GM12874 (cell line): ENCODE measurements around the gene PNKP.

Source experiments
- CTCF ChIP-seq: IDR thresholded peaks from 2 replicates; pipeline ENCODE4 v1.5.1; 2011; ENCODE audit warnings: low read depth, mild to moderate bottlenecking, control low read depth, low read length, moderate library complexity; ENCODE audit not compliant: insufficient read depth

Gene PNKP

GRCh38 chr19:49882643-49883042, 15.3 kb upstream of the PNKP start:
- TF ChIP-seq CTCF: no peak

- TF ChIP-seq CTCF: no peak
Measured at GRCh38 chr19:49881672-49882394, 14.5 kb upstream of the PNKP start.

GRCh38 chr19:49881186-49881585, 13.8 kb upstream of the PNKP start:
- no peak for TF ChIP-seq CTCF

GRCh38 chr19:49880162-49880869, 12.9 kb upstream of the PNKP start:
- TF ChIP-seq CTCF: no peak

DNA sequence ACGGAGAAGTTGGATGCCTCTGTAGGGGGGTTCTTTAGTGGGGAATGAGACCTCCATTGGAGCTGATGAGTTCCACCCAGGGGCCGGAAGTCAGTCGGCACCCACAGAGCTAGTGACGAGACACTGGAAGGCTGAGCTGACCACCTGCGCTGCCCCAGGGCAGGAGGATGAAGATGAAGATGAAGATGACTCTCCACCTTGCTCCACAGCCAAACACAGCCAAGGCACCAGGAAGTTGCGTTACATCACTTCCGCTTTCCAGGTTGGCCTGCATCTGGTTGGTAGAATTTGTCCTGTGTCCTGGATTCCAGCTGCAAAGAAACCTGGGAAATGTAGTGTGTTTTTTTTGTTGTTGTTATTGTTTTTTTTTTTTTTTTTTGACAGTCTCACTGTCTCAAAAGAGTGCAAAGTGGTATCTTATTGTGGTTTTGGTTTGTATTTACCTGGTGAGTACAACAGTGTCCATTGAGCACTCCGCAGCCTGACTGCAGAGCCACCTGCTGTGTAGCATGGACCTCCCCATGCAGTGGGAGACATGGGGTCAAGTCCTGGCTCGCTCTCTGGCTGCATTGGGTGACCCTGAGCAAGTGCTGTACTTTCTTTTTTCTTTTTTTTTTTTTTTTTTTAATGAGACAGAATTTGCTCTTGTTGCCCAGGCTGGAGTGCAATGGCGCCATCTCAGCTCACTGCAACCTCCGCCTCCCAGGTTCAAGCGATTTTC, 12.0 kb upstream of the PNKP start:
- TF ChIP-seq CTCF: no peak

DNA sequence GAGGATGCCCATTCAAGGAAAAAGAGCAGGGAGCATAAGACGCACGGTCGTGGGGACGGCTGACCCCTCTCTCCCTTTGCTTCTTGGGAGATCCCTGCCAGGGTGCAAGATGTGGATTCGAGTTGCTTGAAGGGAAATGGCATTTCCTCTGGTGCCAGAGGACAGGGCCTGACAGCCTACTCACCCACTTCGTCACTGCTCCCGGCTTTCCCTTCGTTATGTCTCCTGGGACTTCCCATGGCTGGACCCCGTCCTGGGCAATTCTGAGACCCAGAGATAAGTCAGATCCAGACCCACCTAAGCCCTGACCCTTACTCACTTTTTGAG, 11.3 kb upstream of the PNKP start:
- TF ChIP-seq CTCF: no peak

GRCh38 chr19:49877879-49878743, 10.7 kb upstream of the PNKP start:
- no peak for TF ChIP-seq CTCF
